HG02759 (cell line): ENCODE measurements around the gene EXOC3L1.

Experiments used
- ATAC-seq: cut with Tn5 transposase; IDR thresholded peaks from one replicate; pipeline ENCODE4 v1.9.1; 2021; ENCODE audit warnings: mild to moderate bottlenecking, moderate library complexity; ENCODE audit not compliant: unreplicated experiment

Gene EXOC3L1

DNA sequence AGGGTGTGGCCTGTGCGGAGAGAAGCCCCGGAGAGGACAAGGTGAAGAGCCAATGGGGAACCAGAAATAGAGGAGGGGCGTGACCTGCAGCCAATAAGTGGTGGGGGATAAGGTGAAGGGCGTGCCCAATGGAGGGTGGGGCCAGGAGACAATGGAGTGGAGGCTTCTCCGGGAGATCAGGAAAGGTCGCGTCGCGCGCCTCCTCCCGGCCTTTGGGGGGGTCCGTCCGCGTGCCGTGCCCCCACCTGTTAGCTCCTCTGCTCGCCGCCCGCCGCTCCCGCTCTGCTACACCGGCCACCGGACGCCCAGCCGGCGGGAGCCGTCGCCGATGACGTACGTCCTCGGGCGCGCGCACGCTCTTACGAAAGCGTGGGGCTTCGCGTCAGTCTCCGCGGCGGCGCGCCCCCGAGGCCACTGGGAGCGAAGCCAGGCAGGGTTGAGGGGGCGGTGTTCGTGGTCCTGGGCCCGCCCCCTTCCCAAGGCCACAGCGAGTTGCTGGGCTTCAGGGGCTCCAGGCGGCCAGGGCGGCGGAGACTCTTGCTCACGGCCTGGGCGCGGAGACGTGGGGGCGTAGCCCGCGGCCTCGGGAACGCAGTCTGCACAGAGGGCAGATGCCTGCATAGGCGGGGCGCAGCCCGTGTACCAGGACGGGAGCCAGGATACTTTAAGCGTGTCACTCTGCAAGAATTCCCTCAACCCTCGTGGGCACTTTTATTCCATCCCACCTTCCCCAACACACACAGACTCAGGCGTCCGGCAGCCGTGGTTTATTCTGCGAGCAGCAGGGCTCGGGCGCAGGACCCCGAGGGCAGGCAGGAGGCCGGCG is 6.1 kb downstream of the EXOC3L1 start, which contains the start of gene MATCAP1:
MATCAP1 (minus strand) TSS at position 337 of the 826 bp plus-strand sequence. CDS start 3,353 bp downstream, outside the sequence.
- ATAC-seq, result peak; percentile 92

- ATAC-seq, result no peak
Measured at GRCh38 chr16:67183284-67183626, 6.7 kb downstream of the EXOC3L1 start.

DNA sequence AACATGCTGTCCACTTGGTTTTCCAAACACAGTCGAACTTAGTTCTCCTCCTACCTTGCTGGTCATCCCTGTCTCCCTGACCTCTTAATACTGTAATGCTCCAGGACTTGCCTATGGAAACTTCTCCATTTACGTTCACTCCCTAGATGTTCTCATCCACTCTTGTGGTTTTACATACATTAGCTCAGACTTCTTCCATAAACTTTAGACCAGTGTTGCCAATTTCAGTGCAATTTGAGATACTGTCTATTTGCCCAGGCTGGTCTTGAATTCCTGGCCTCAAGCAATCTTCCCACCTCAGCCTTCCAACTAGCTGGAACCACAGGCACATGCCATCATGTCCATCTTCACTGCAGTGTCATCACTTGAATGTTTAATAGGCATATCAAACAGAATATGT is 7.6 kb downstream of the EXOC3L1 start:
- ATAC-seq, result no peak

DNA sequence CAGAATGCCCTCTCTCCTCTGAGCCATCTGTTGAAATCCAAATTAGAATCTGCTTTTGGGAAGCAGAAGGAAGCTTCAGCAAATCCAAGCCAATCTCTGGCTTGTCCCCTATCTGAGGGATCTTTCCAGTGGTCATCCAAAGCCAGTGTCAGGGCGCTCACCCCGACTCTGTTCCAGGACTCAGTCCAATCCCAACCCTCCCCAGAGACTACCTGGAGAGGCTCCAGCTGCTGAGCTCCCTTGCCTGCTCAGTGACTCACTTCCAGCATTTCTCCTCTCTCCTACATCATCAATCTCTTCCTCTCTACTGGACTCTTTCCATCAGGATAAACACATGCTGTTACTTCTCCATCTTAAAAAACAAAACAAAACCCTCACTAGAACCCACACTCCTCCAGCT is 8.6 kb downstream of the EXOC3L1 start:
- ATAC-seq, result no peak

DNA sequence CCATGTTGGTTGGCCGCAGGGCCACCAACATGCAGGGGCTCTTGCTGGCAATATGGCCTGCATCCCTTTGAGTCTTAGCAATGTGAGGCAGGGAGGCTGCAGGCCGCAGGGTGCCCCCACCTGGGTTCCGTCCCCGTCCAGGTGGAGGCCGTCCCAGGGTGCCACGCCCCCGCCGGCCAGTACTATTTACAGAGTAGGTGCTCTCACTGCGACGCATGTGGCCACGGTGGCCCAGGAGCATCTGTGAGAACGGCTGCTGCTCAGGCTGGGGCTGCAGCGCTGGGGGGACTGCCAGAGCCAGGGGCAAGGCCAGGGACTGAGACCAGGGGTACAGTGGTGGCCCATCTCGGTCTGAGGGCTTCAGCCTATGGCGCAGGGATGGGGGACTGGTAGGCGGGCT is 9.8 kb downstream of the EXOC3L1 start:
- ATAC-seq, result no peak

- ATAC-seq, result no peak
Measured at GRCh38 chr16:67179421-67180080, 10.4 kb downstream of the EXOC3L1 start.

DNA sequence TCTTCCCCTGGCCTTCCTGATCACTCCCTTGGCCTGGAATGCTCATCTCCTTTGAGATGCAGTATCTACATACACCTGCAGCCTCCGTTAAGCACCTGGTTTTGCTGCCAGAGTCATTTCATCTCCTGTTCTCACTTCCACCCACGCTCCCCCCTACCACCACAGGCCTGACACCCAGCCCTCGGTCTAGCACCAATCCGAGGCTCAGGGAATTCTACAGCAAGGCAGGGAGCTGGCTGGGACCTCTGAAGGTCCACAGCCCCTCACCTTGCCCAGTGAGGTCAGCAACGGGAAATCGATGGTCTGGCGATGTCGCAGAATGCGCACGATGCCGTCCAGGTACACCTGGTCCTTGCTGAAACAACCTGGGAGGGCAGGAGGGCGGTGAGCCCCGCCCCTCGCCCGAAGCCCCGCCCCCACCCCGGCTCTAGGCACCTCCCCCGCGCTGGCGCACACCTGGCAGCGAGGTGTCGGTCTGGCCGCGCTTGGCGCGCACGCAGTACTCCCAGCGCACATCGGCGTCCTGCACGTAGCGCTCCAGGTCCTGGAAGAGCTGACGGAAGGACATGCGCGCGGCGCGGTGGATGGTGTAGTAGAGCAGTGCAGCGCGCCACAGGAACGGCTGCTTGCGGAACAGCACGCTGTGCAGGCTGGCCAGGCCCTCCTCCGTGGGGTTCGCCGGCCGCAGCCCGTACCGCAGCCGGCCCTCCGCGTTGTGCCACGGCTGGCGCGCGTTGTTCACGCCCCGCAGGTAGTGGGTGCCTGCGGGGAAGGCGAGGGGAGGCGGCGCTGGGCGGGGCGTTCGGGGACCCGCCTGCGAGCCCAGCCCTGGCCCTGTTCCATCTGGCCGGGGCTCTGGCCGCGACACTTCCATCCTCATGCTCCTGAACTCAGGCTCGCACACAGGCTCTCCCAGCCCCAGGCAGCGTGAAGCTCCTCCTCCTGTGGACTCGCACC is 11.9 kb downstream of the EXOC3L1 start:
- ATAC-seq, result no peak

DNA sequence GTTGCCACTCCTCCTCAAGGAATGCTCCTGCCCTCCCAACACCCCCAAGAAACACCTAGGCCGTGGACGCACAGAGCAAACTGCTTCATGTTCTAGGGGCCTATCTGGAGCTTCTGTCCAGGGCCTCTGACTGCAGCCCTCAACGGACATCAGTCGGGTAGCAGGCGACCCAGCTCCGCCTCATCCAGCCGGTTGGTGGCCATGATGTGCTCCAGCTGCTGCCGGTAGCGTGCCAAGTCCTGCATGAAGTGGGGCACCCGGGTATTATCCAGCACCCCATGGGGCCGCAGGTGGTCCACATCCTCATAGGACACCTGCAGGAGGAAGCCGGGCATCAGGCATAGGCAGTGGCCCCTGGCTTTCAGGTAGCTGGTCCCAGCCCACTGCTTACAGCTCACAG is 13.3 kb downstream of the EXOC3L1 start:
- no peak for ATAC-seq

DNA sequence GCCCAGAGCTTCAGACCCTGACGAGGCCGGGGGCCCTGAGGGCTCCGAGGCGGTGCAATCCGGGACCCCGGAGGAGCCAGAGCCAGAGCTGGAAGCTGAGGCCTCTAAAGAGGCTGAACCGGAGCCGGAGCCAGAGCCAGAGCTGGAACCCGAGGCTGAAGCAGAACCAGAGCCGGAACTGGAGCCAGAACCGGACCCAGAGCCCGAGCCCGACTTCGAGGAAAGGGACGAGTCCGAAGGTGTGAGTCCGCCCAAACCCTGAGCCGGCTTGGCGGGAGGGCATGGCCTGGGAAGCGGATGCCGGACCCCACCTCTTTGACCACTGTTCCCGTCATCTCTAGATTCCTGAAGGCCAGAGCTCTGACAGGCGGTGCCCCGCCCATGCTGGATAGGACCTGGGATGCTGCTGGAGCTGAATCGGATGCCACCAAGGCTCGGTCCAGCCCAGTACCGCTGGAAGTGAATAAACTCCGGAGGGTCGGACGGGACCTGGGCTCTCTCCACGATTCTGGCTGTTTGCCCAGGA is 15.2 kb downstream of the EXOC3L1 start:
- ATAC-seq, result no peak

DNA sequence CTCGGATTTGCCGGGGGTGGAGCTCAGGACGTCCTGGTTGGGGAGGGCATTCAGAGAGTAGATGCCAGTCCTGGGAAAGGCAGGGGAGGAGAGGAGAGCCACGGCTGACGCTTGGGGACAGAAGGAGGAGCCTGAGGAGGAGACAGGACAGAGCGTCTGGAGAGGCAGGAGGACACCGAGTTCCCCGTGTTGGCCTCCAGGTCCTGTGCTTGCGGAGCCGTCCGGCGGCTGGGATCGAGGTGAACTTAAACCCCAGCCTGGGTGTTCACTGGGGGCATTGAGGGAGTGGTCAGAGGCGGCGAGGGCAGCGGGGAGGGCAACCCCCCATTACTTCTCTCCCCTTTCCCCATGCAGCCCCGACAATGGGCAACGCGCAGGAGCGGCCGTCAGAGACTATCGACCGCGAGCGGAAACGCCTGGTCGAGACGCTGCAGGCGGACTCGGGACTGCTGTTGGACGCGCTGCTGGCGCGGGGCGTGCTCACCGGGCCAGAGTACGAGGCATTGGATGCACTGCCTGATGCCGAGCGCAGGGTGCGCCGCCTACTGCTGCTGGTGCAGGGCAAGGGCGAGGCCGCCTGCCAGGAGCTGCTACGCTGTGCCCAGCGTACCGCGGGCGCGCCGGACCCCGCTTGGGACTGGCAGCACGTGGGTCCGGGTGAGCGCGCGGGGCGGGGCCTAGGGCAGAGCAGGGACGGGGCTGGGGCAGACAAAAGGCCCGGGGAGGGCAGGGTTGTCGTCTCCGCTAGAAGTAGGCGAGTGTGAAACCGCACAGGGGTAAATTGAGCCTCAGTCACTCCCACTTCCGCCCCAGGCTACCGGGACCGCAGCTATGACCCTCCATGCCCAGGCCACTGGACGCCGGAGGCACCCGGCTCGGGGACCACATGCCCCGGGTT is 15.9 kb downstream of the EXOC3L1 start:
- peak; percentile 43 for ATAC-seq

GRCh38 chr16:67173323-67173722 is 16.6 kb downstream of the EXOC3L1 start:
- ATAC-seq, result no peak

GRCh38 chr16:67170949-67171649 is 18.8 kb downstream of the EXOC3L1 start:
- no peak for ATAC-seq

DNA sequence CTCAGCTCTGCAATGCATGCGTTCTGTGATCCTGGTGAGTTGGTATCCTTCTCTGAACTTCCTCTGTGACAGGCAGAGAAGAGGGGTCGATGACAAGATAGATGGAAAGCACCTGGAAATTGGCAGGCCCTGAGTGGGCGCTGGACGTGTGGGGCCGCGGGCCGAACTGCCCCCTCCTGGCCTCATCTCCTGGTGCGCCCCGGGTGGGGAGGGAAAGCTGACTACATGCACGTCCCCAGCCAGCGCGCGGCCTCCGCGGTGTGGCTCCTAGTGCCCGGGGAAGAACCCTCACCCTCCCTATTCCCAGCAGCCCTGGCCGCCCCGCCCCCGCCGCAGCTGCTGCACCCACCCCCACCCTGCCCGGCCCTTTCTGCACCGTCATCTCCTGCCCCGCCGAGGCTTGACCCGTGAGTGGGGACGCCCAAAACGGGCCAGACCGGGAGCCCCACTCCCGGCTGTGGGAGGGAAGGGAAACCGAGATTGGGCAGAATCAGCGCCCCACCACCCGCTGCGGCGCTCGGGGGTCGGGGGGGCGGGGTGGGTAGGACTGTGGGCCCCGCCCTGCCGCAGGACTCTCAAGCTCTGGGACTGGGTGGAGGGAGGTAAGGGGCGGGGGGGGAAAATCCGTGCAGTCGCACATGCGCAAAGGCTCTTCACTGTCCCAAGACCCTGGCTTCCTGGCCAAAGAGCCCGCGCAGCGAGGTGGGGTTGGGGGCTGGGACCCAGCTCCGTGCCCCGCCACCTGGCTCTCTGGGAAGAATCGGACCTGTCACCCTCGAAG is 19.6 kb downstream of the EXOC3L1 start, which contains the start of gene NOL3:
NOL3 (plus strand) TSS at position 371 of the 781 bp plus-strand sequence.
- peak; percentile 52 for ATAC-seq

DNA sequence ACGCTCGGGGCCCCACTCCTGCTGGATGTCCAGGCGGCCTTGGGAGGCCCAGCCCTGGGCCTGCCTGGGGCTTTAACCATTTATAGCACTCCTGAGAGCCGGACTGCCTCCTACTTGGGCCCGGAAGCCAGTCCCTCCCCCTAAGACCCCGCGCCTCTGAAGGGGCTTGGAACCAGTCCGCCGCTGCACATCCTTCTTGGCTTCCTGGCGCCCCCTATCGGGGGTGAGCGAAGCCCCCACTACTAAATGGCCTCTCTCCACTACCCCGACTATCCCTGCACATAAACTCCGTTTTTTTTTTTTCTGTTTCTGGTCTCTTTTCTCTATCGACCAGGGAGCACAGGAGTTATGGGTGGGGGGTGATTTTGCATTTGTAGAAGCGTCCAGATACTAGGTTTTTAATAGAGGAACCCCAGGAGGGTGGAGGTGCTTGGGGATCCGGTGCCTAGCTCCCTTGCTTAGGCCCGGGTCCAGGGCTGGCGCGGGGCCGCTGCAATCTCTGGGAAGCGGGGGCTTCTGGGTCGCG is 20.2 kb downstream of the EXOC3L1 start:
- peak; percentile 5 for ATAC-seq

- no peak for ATAC-seq
Measured at GRCh38 chr16:67169011-67169451, 20.9 kb downstream of the EXOC3L1 start.

- no peak for ATAC-seq
Measured at GRCh38 chr16:67167588-67167987, 22.3 kb downstream of the EXOC3L1 start.

- no peak for ATAC-seq
Measured at GRCh38 chr16:67166598-67167168, 23.3 kb downstream of the EXOC3L1 start.

- no peak for ATAC-seq
Measured at GRCh38 chr16:67166110-67166547, 23.8 kb downstream of the EXOC3L1 start.
